Measurements from ENCODE around the gene KIAA1328. TPM values are rescaled to one million over a fixed set of nuclear protein-coding genes. Genes with fewer than 3 reads are reported as not detected.

The KIAA1328 gene
- polyA plus RNA-seq, 1 donor (not counting 4 experiments of a cell fraction or from before 2014, with no cell fraction given) = 5.5 TPM

DNA sequence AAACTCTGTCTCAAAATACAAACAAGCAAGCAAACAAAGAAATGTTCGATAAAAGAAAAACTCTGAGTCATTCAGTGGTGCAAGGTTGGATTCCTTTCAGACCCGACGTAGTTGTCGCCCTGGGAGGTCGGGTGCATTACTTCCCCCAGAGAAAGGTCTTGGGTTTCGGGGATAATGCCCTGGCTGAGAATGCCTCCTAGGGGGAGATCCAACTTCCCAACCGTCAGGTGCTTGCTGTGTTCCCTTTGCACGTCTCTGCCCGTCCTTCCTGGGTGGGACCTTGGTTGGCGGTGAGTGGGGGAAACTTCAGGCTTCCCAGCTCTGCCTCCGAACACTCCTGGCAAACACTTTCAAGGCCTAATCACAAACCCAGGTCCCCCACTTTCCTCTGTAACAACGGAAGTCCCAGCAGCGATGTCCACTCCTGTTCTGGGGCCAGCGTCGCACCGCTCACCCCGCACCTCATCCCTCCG, 734 bp upstream of the KIAA1328 start:
- Histone ChIP-seq H3K4me1 (ENCODE audit: control insufficient read depth, extremely low read depth, insufficient read depth, low read length) (peaks cover 14% of the 10 kb centered on the region), H3K79me2 (ENCODE audit: control insufficient read depth, insufficient read depth, low read length) (peaks cover 20% of the 10 kb centered on the region), H2AFZ (ENCODE audit: control insufficient read depth, low read length) (peak overlapping the region; percentile 91), H3K4me3 (ENCODE audit: control insufficient read depth in 2 of 3, extremely low read depth in 1 of 3, insufficient read depth in 2 of 3, low read depth in 1 of 3, low read length in 3 of 3) (peak overlapping the region; percentile 86 to 97 (median 92)), H3K4me2 (ENCODE audit: control insufficient read depth, extremely low read depth, insufficient read depth, low read depth, low read length) (peak overlapping the region; percentile 85), H3K27ac (ENCODE audit: control insufficient read depth, insufficient read depth, low read length) (peak overlapping the region; percentile 95), H3K9ac (ENCODE audit: control insufficient read depth, extremely low read depth, insufficient read depth, low read length) (peak overlapping the region; percentile 88), H3K9me3 (ENCODE audit: control insufficient read depth, low read depth, low read length) (no peaks in the 10 kb centered on the region), H4K20me1 (ENCODE audit: control insufficient read depth, extremely low read depth, insufficient read depth, low read length) (no peaks in the 10 kb centered on the region), H3K27me3 (ENCODE audit: control insufficient read depth, extremely low read depth, insufficient read depth, low read length) (no peaks in the 10 kb centered on the region), H3K36me3 (ENCODE audit: control insufficient read depth in 2 of 2, extremely low read depth in 1 of 2, insufficient read depth in 2 of 2, low read length in 2 of 2) (peaks cover 0 to under 1% of the 10 kb centered on the region in 2 experiments), H3K9me1 (ENCODE audit: control insufficient read depth, extremely low read depth, insufficient read depth, low read length) (no peaks in the 10 kb centered on the region)
- DNase-seq (ENCODE audit: low read depth, low spot score) (no peak), FAIRE-seq (peak; percentile 57)
- TF ChIP-seq EZH2 (IDR thresholded peaks at IDR 0.05; ENCODE audit: low read length) = no peak
- TF ChIP-seq, protein P1, sequence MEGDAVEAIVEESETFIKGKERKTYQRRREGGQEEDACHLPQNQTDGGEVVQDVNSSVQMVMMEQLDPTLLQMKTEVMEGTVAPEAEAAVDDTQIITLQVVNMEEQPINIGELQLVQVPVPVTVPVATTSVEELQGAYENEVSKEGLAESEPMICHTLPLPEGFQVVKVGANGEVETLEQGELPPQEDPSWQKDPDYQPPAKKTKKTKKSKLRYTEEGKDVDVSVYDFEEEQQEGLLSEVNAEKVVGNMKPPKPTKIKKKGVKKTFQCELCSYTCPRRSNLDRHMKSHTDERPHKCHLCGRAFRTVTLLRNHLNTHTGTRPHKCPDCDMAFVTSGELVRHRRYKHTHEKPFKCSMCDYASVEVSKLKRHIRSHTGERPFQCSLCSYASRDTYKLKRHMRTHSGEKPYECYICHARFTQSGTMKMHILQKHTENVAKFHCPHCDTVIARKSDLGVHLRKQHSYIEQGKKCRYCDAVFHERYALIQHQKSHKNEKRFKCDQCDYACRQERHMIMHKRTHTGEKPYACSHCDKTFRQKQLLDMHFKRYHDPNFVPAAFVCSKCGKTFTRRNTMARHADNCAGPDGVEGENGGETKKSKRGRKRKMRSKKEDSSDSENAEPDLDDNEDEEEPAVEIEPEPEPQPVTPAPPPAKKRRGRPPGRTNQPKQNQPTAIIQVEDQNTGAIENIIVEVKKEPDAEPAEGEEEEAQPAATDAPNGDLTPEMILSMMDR (optimal IDR thresholded peaks at IDR 0.05 in 1 of 3, IDR thresholded peaks at IDR 0.05 in 1 of 3, conservative IDR thresholded peaks at IDR 0.05 in 1 of 3; ENCODE audit: extremely low read depth in 1 of 3, insufficient read depth in 2 of 3, low read length in 3 of 3) = no peak
- dilution Hi-C loops (cut with MboI; ENCODE audit: extremely low pct_ligation_motif_present, low sequenced_read_pairs) = no loop called here

DNA sequence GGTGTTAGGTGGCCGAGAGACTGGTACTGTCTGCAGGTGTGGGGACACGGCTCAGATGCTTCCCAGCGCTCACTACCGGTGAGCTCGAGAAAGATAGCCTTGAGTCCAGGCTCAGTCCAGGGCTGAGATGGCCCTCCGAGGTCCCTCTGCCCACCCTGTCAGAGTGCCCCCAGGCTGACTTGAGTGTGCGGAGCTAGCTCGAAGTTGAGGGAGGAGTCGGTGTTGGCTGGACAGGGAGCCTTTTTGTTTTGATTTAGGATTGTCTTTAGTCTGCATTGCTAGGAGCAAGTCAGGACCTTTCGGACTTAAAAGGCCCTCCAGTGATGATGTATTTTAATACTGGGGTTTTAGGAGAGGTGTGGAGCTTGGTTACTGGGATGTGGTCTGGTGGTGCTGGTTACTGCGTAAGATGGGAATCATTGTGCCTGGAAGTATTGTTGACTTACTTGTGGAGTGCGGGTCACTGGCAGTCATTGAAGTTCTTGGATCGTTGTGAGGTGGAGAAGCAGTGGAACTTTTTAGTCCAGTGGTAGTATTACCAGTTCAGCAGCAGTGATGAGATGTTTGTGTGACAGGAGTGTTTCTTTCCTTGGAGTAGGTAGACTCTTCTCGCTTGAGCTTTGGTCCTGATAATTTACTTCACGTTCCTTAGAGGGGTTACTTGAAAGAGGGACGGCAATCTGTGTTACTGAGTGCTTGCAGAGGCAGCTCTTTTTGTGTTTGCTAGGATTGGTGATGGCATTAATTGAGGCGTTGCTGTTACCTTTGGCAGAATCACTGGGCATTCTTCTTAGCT, 633 bp downstream of the KIAA1328 start:
- H3K4me1 ChIP-seq (ENCODE audit: control insufficient read depth, extremely low read depth, insufficient read depth, low read length) = peaks cover 14% of the 10 kb centered on the region
- H3K27ac ChIP-seq (ENCODE audit: control insufficient read depth, insufficient read depth, low read length) = peak overlapping the region; percentile 95
- no peaks in the 10 kb centered on the region for H3K36me3 ChIP-seq (ENCODE audit: control insufficient read depth in 2 of 2, extremely low read depth in 1 of 2, insufficient read depth in 2 of 2, low read length in 2 of 2)
- H3K27me3 ChIP-seq (ENCODE audit: control insufficient read depth, extremely low read depth, insufficient read depth, low read length) = no peaks in the 10 kb centered on the region
- dilution Hi-C loops (cut with MboI; ENCODE audit: extremely low pct_ligation_motif_present, low sequenced_read_pairs) = no loop called here
- no peaks in the 10 kb centered on the region for H4K20me1 ChIP-seq (ENCODE audit: control insufficient read depth, extremely low read depth, insufficient read depth, low read length)
- H3K4me2 ChIP-seq (ENCODE audit: control insufficient read depth, extremely low read depth, insufficient read depth, low read depth, low read length) = peak overlapping the region; percentile 95
- H3K4me3 ChIP-seq (ENCODE audit: control insufficient read depth in 2 of 3, extremely low read depth in 1 of 3, insufficient read depth in 2 of 3, low read depth in 1 of 3, low read length in 3 of 3) = peak overlapping the region; percentile 86 to 97 (median 92)
- peak; percentile 81 for FAIRE-seq
- TF ChIP-seq, protein P1 (optimal IDR thresholded peaks at IDR 0.05 in 1 of 3, IDR thresholded peaks at IDR 0.05 in 1 of 3, conservative IDR thresholded peaks at IDR 0.05 in 1 of 3; ENCODE audit: extremely low read depth in 1 of 3, insufficient read depth in 2 of 3, low read length in 3 of 3) = no peak
- TF ChIP-seq EZH2 (IDR thresholded peaks at IDR 0.05; ENCODE audit: low read length) = no peak
- no peak for DNase-seq (ENCODE audit: low read depth, low spot score)
- peaks cover 18% of the 10 kb centered on the region for H3K79me2 ChIP-seq (ENCODE audit: control insufficient read depth, insufficient read depth, low read length)
- peak overlapping the region; percentile 99 for H2AFZ ChIP-seq (ENCODE audit: control insufficient read depth, low read length)
- H3K9ac ChIP-seq (ENCODE audit: control insufficient read depth, extremely low read depth, insufficient read depth, low read length) = peak overlapping the region; percentile 88
- no peaks in the 10 kb centered on the region for H3K9me1 ChIP-seq (ENCODE audit: control insufficient read depth, extremely low read depth, insufficient read depth, low read length)
- no peaks in the 10 kb centered on the region for H3K9me3 ChIP-seq (ENCODE audit: control insufficient read depth, low read depth, low read length)
